GM11168 (cell line): ENCODE results near the gene DUSP12.

ENCODE experiments used
- in situ Hi-C: fragments of 300-500 bp; cut with MboI; formaldehyde crosslinking; loops from one replicate; pipeline ENCODE4 v1.12.0; 2022; ENCODE audit warnings: low sequenced_read_pairs; ENCODE audit not compliant: unreplicated experiment

The DUSP12 gene

DNA sequence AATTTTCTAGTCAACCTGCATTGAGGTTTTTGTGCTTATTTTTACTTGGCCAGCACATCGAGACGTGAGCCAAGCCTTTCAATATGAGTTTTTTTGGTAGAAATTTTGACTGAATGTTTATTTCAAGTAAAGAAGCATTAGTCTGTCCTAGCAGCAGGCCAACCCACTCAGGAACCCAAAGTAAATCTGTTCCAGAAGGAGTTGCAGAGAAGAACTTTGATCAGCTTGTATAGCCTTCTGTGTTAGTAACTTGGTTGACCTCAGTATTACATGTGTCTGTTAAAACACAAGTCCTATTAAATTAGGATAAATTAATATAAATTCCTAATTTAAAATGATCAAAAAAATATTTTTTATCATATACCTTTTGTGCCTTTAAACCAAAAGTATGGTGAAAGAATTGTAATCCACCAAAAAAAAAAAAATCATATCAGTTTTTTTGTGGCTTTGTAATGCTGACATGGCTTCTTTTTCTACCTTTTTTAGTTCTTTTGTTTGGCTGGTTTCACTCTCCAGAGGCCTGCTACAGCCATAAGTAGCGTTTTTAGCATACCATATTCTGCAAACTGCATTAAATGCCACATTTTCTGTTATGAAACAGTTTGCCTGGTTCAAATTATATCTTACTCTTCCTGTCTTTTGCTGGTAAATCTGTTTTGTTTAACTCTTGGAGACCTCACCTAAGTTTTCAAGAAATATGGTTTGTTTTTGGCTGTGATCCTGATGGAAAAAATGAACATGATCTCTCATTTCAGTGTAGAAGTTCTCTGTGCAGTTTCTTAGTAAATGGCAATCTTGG lies 56.0 kb downstream of the DUSP12 start:
- in situ Hi-C loops, result no loop called here
